H9 (cell line): ENCODE data around the gene CD4. TPM values are rescaled to one million over a fixed set of nuclear protein-coding genes. Genes with fewer than 3 reads are reported as not detected.

ENCODE experiments used
- DNase-seq: peaks from one replicate; pipeline ENCODE4 v3.0.0-alpha.2; 2017
- H2AFZ ChIP-seq: one replicate; pipeline ENCODE4 v1.6.1; 2013; ENCODE audit warnings: mild to moderate bottlenecking, low read length, control low read depth, moderate library complexity
- H2AK5ac ChIP-seq: 2 replicates; pipeline ENCODE4 v1.6.1; 2013; ENCODE audit warnings: low read length, control low read depth, mixed read lengths; ENCODE audit not compliant: insufficient read length
- H2BK120ac ChIP-seq: one replicate; pipeline ENCODE4 v1.6.1; 2013; ENCODE audit warnings: low read depth, mild to moderate bottlenecking, low read length, control low read depth, inconsistent platforms; ENCODE audit not compliant: poor library complexity, severe bottlenecking
- H2BK12ac ChIP-seq: 2 replicates; pipeline ENCODE4 v1.6.1; 2013; ENCODE audit warnings: low read length, control low read depth, mixed read lengths, low read depth; ENCODE audit not compliant: insufficient read length
- H2BK15ac ChIP-seq: 2 replicates; pipeline ENCODE4 v1.6.1; 2013; ENCODE audit warnings: low read depth, low read length, control low read depth
- H2BK20ac ChIP-seq: one replicate; pipeline ENCODE4 v1.6.1; 2013; ENCODE audit warnings: low read depth, mild to moderate bottlenecking, low read length, control low read depth, inconsistent platforms; ENCODE audit not compliant: poor library complexity, severe bottlenecking
- H2BK5ac ChIP-seq: 2 replicates; pipeline ENCODE4 v1.6.1; 2013; ENCODE audit warnings: low read length, control low read depth, mixed read lengths; ENCODE audit not compliant: insufficient read length
- H3K14ac ChIP-seq: 2 replicates; pipeline ENCODE4 v1.6.1; 2013; ENCODE audit warnings: low read length, control low read depth; ENCODE audit not compliant: insufficient read depth
- H3K18ac ChIP-seq: 2 replicates; pipeline ENCODE4 v1.6.1; 2013; ENCODE audit warnings: low read depth, mild to moderate bottlenecking, mixed read lengths, low read length, control low read depth; ENCODE audit not compliant: insufficient read length
- H3K23ac ChIP-seq: 2 replicates; pipeline ENCODE4 v1.6.1; 2013; ENCODE audit warnings: low read length, control low read depth, mixed read lengths, low read depth; ENCODE audit not compliant: insufficient read length
- H3K23me2 ChIP-seq: 2 replicates; pipeline ENCODE4 v1.6.1; 2013; ENCODE audit warnings: low read depth, mild to moderate bottlenecking, mixed read lengths, low read length, control low read depth; ENCODE audit not compliant: insufficient read length, poor library complexity, severe bottlenecking
- H3K27ac ChIP-seq: 2 replicates; pipeline ENCODE4 v1.5.1; 2013; ENCODE audit warnings: low read length, control low read depth, mixed read lengths, low read depth; ENCODE audit not compliant: insufficient read length
- H3K27me3 ChIP-seq: 2 replicates; pipeline ENCODE4 v1.6.1; 2013; ENCODE audit warnings: low read length, control low read depth, inconsistent platforms; ENCODE audit not compliant: insufficient read depth
- H3K4ac ChIP-seq: 2 replicates; pipeline ENCODE4 v1.6.1; 2013; ENCODE audit warnings: low read depth, mild to moderate bottlenecking, control low read depth, inconsistent platforms, low read length, moderate library complexity
- H3K4me1 ChIP-seq: 2 replicates; pipeline ENCODE4 v1.6.1; 2013; ENCODE audit warnings: low read length, control low read depth, inconsistent platforms; ENCODE audit not compliant: insufficient read depth
- H3K4me2 ChIP-seq: 2 replicates; pipeline ENCODE4 v1.6.1; 2013; ENCODE audit warnings: low read length, control low read depth, mixed read lengths; ENCODE audit not compliant: insufficient read length, insufficient read depth
- H3K56ac ChIP-seq: 2 replicates; pipeline ENCODE4 v1.6.1; 2013; ENCODE audit warnings: low read depth, mild to moderate bottlenecking, mixed read lengths, low read length, control low read depth; ENCODE audit not compliant: insufficient read length
- H3K79me1 ChIP-seq: 2 replicates; pipeline ENCODE4 v1.6.1; 2013; ENCODE audit warnings: low read depth, mild to moderate bottlenecking, moderate library complexity, low read length, control low read depth, inconsistent platforms; ENCODE audit not compliant: insufficient read depth, poor library complexity, severe bottlenecking
- H3K79me2 ChIP-seq: 2 replicates; pipeline ENCODE4 v1.6.1; 2013; ENCODE audit warnings: low read length, control low read depth, inconsistent platforms; ENCODE audit not compliant: insufficient read depth
- H3K9ac ChIP-seq: 2 replicates; pipeline ENCODE4 v1.6.1; 2013; ENCODE audit warnings: low read length, control low read depth, mixed read lengths; ENCODE audit not compliant: insufficient read length; ENCODE audit errors: extremely low read depth
- H3K9me3 ChIP-seq: one replicate; pipeline ENCODE4 v1.6.1; 2013; ENCODE audit warnings: low read depth, low read length, inconsistent platforms; ENCODE audit not compliant: control insufficient read depth
- H3T11ph ChIP-seq: one replicate; pipeline ENCODE4 v1.6.1; 2013; ENCODE audit warnings: mild to moderate bottlenecking, low read length, control low read depth, inconsistent platforms
- H4K20me1 ChIP-seq: one replicate; pipeline ENCODE4 v1.6.1; 2013; ENCODE audit not compliant: control insufficient read depth, insufficient read length, insufficient read depth
- H4K5ac ChIP-seq: 2 replicates; pipeline ENCODE4 v1.6.1; 2013; ENCODE audit warnings: low read depth, mild to moderate bottlenecking, mixed read lengths, low read length, control low read depth; ENCODE audit not compliant: insufficient read length
- H4K8ac ChIP-seq: replicated peaks from 2 replicates; pipeline ENCODE4 v1.6.1; 2013; ENCODE audit warnings: low read length, control low read depth, mixed read lengths, low read depth; ENCODE audit not compliant: insufficient read length
- H4K91ac ChIP-seq: 2 replicates; pipeline ENCODE4 v1.6.1; 2013; ENCODE audit warnings: low read depth, mild to moderate bottlenecking, moderate library complexity, mixed read lengths, low read length, control low read depth; ENCODE audit not compliant: insufficient read length
- H3K27ac Mint-ChIP-seq, 3 experiments: 2 replicates in 2 of 3; 3 replicates in 1 of 3; pipeline ENCODE4 v1.8.0; 2020 to 2021; ENCODE audit warnings: mixed read lengths in 3 of 3, mild to moderate bottlenecking in 1 of 3, moderate library complexity in 1 of 3
- H3K27me3 Mint-ChIP-seq: 2 replicates; pipeline ENCODE4 v1.8.0; 2021; ENCODE audit warnings: low read depth, mild to moderate bottlenecking, moderate library complexity, mixed read lengths
- H3K36me3 Mint-ChIP-seq, 3 experiments: 2 replicates in 2 of 3; 3 replicates in 1 of 3; pipeline ENCODE4 v1.8.0; 2020 to 2021; ENCODE audit warnings: low read depth in 3 of 3, mixed read lengths in 3 of 3; ENCODE audit not compliant: insufficient read depth in 1 of 3
- H3K4me1 Mint-ChIP-seq, 2 experiments: 2 replicates each; pipeline ENCODE4 v1.8.0; 2020; ENCODE audit warnings: mixed read lengths in 2 of 2
- H3K4me3 Mint-ChIP-seq, 2 experiments: 2 replicates in 1 of 2; 3 replicates in 1 of 2; pipeline ENCODE4 v1.8.0; 2020 to 2021; ENCODE audit warnings: mild to moderate bottlenecking in 2 of 2, mixed read lengths in 2 of 2, moderate library complexity in 1 of 2
- H3K9me3 Mint-ChIP-seq, 2 experiments: 2 replicates in 1 of 2; 3 replicates in 1 of 2; pipeline ENCODE4 v1.8.0; 2020; ENCODE audit warnings: mild to moderate bottlenecking in 2 of 2, mixed read lengths in 2 of 2, moderate library complexity in 1 of 2
- WGBS: extraction: QIAGEN DNeasy Blood & Tissue Kit; methylation state at CpG from one replicate; pipeline ENCODE4 v1.1.7; 2013; ENCODE audit warnings: missing lambda C conversion rate, low lambda C conversion rate, mixed read lengths; ENCODE audit not compliant: insufficient read length; ENCODE audit errors: extremely low coverage; 5-methylcytosine and 5-hydroxymethylcytosine counted together
- total RNA-seq: library from RNA; stranded (reverse); gene quantifications from 2 replicates; pipeline ENCODE4 v1.2.1, GENCODE V29; 2021
- TF ChIP-seq, protein P1 (sequence below): fragments of 200-600 bp; sonication (generic); conservative IDR thresholded peaks from 3 replicates; pipeline ENCODE4 v1.8.0; 2021; ENCODE audit warnings: antibody characterized with exemption, mild to moderate bottlenecking

CD4 gene
- total RNA-seq, 1 experiment from 2014 or later: 1.1 TPM

DNA sequence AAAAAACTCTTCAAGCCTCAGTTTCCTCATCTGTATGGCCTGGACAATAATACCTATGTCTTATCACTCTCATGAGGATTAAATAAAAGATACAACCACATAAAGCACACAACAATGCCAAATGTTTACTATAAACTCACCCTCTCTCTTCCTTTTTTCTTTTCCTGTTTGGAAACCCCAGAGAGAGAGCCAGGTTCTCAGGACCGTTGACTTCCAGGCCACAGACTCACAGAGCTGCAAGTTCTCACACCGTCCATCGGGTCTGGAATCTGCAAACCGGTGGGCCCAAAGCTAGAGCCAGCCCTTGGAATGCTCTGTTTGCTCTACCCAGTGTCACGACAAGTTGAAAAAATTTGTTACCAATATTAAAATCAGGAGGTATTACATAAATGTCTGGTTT, 4.6 kb upstream of the CD4 start:
- Histone ChIP-seq H2AK5ac (no peak overlapping the region), H3K9me3 (no peaks in the 10 kb centered on the region), H3K79me1 (no peaks in the 10 kb centered on the region), H3K4me2 (no peak overlapping the region), H3K18ac (no peak overlapping the region), H3T11ph (no peak overlapping the region), H2BK12ac (no peak overlapping the region), H3K9ac (no peak overlapping the region), H3K23ac (no peak overlapping the region), H3K56ac (no peak overlapping the region), H3K79me2 (no peaks in the 10 kb centered on the region), H2BK15ac (no peak overlapping the region), H3K14ac (no peak overlapping the region), H3K4me1 (peaks cover 4% of the 10 kb centered on the region; the same call in 1 of the 2 replicates), H3K4ac (no peak overlapping the region), H2AFZ (no peak overlapping the region), H4K91ac (no peak overlapping the region), H3K27me3 (no peaks in the 10 kb centered on the region), H4K8ac (no peak overlapping the region), H3K27ac (no peak overlapping the region), H2BK120ac (no peak overlapping the region), H2BK5ac (no peak overlapping the region), H2BK20ac (no peak overlapping the region), H4K20me1 (no peaks in the 10 kb centered on the region), H4K5ac (no peak overlapping the region), H3K23me2 (no peaks in the 10 kb centered on the region)
- H3K27me3 Mint-ChIP-seq: peaks cover 10% of the 10 kb centered on the region
- WGBS: no CpG with 5 or more reads among the region's 5 CpGs
- H3K27ac Mint-ChIP-seq: no peak overlapping the region
- TF ChIP-seq, protein P1, sequence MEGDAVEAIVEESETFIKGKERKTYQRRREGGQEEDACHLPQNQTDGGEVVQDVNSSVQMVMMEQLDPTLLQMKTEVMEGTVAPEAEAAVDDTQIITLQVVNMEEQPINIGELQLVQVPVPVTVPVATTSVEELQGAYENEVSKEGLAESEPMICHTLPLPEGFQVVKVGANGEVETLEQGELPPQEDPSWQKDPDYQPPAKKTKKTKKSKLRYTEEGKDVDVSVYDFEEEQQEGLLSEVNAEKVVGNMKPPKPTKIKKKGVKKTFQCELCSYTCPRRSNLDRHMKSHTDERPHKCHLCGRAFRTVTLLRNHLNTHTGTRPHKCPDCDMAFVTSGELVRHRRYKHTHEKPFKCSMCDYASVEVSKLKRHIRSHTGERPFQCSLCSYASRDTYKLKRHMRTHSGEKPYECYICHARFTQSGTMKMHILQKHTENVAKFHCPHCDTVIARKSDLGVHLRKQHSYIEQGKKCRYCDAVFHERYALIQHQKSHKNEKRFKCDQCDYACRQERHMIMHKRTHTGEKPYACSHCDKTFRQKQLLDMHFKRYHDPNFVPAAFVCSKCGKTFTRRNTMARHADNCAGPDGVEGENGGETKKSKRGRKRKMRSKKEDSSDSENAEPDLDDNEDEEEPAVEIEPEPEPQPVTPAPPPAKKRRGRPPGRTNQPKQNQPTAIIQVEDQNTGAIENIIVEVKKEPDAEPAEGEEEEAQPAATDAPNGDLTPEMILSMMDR: no peak
- no peaks in the 10 kb centered on the region for H3K36me3 Mint-ChIP-seq
- DNase-seq: no peak
- peaks cover 20 to 25% of the 10 kb centered on the region in 2 experiments for H3K4me1 Mint-ChIP-seq
- no peaks in the 10 kb centered on the region for H3K9me3 Mint-ChIP-seq
- no peak overlapping the region; a peak in 1 of 5 replicates for H3K4me3 Mint-ChIP-seq
